ENCODE results near the gene EPHA4.

Gene EPHA4

GRCh38 chr2:221420245-221420644, 151.9 kb downstream of the EPHA4 start:
- Histone ChIP-seq H3K36me3 (replicated peaks; ENCODE audit: low read depth, low read length) (peaks cover 2% of the 10 kb centered on the region), H4K20me1 (ENCODE audit: insufficient read depth, low read length) (no peaks in the 10 kb centered on the region), H3K4me2 (ENCODE audit: low read length) (peak overlapping the region; percentile 48), H2AFZ (ENCODE audit: low read depth, low read length) (peak overlapping the region; percentile 39; the same call in 1 of the 2 replicates), H3K79me2 (ENCODE audit: low read length) (no peaks in the 10 kb centered on the region), H3K4me3 (ENCODE audit: low read length) (peak overlapping the region; percentile 36), H3K4me1 (ENCODE audit: low read length) (peaks cover 19% of the 10 kb centered on the region), H3K27ac (ENCODE audit: low read length) (no peak overlapping the region; the same call in 1 of the 2 replicates), H3K9me3 (ENCODE audit: insufficient read depth, low read length) (no peaks in the 10 kb centered on the region), H3K9ac (ENCODE audit: low read length) (no peak overlapping the region), H3K27me3 (ENCODE audit: low read depth, low read length) (no peaks in the 10 kb centered on the region)
- TF ChIP-seq, protein P1, sequence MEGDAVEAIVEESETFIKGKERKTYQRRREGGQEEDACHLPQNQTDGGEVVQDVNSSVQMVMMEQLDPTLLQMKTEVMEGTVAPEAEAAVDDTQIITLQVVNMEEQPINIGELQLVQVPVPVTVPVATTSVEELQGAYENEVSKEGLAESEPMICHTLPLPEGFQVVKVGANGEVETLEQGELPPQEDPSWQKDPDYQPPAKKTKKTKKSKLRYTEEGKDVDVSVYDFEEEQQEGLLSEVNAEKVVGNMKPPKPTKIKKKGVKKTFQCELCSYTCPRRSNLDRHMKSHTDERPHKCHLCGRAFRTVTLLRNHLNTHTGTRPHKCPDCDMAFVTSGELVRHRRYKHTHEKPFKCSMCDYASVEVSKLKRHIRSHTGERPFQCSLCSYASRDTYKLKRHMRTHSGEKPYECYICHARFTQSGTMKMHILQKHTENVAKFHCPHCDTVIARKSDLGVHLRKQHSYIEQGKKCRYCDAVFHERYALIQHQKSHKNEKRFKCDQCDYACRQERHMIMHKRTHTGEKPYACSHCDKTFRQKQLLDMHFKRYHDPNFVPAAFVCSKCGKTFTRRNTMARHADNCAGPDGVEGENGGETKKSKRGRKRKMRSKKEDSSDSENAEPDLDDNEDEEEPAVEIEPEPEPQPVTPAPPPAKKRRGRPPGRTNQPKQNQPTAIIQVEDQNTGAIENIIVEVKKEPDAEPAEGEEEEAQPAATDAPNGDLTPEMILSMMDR (IDR thresholded peaks at IDR 0.05; ENCODE audit: low read depth, low read length), result no peak
- TF ChIP-seq EZH2phosphoT487 (IDR thresholded peaks at IDR 0.05; ENCODE audit: low read depth), result no peak

DNA sequence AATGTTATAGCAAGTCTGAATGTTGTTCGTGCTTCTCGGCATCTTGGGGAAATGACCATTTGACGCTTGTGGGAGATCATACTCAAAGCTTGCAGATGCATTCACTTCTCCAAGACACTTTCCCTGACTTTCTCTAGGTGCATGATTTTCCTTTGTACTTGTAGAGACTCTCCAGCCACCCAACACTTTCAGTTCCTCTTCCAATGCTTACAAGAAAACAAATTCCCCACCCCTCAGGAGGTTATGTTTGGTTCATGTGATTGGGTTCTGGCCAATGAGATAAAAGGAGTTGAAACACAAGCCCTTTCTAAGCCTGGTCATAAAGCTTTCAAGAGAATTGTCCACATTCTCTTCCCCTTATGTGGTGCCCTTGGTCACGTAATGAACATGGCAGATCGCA, 156.3 kb downstream of the EPHA4 start:
- Histone ChIP-seq H4K20me1 (ENCODE audit: insufficient read depth, low read length) (no peaks in the 10 kb centered on the region), H3K27me3 (ENCODE audit: low read depth, low read length) (no peaks in the 10 kb centered on the region), H3K27ac (ENCODE audit: low read length) (no peak overlapping the region), H3K9me3 (ENCODE audit: insufficient read depth, low read length) (no peaks in the 10 kb centered on the region), H2AFZ (ENCODE audit: low read depth, low read length) (no peak overlapping the region), H3K4me3 (ENCODE audit: low read length) (no peak overlapping the region), H3K9ac (ENCODE audit: low read length) (no peak overlapping the region), H3K4me1 (ENCODE audit: low read length) (peaks cover 9% of the 10 kb centered on the region), H3K36me3 (replicated peaks; ENCODE audit: low read depth, low read length) (no peaks in the 10 kb centered on the region), H3K79me2 (ENCODE audit: low read length) (no peaks in the 10 kb centered on the region), H3K4me2 (ENCODE audit: low read length) (no peak overlapping the region)
- TF ChIP-seq, protein P1 (IDR thresholded peaks at IDR 0.05; ENCODE audit: low read depth, low read length), result no peak
- TF ChIP-seq EZH2phosphoT487 (IDR thresholded peaks at IDR 0.05; ENCODE audit: low read depth), result no peak

- TF ChIP-seq, protein P1 (IDR thresholded peaks at IDR 0.05; ENCODE audit: low read depth, low read length), result no peak
- TF ChIP-seq EZH2phosphoT487 (IDR thresholded peaks at IDR 0.05; ENCODE audit: low read depth), result no peak
- H3K4me1 ChIP-seq (ENCODE audit: low read length), result no peaks in the 10 kb centered on the region
Observed at GRCh38 chr2:221412978-221413377, 159.1 kb downstream of the EPHA4 start.

GRCh38 chr2:221410487-221410886, 161.6 kb downstream of the EPHA4 start:
- H3K27me3 ChIP-seq (ENCODE audit: low read depth, low read length), result no peaks in the 10 kb centered on the region
- H2AFZ ChIP-seq (ENCODE audit: low read depth, low read length), result no peak overlapping the region
- no peak for TF ChIP-seq EZH2phosphoT487 (IDR thresholded peaks at IDR 0.05; ENCODE audit: low read depth)
- TF ChIP-seq, protein P1 (IDR thresholded peaks at IDR 0.05; ENCODE audit: low read depth, low read length), result no peak
- H3K79me2 ChIP-seq (ENCODE audit: low read length), result no peaks in the 10 kb centered on the region
- no peaks in the 10 kb centered on the region for H3K9me3 ChIP-seq (ENCODE audit: insufficient read depth, low read length)
- no peak overlapping the region for H3K9ac ChIP-seq (ENCODE audit: low read length)
- no peaks in the 10 kb centered on the region for H3K36me3 ChIP-seq (replicated peaks; ENCODE audit: low read depth, low read length)
- H3K4me1 ChIP-seq (ENCODE audit: low read length), result no peaks in the 10 kb centered on the region
- H3K27ac ChIP-seq (ENCODE audit: low read length), result no peak overlapping the region
- H3K4me3 ChIP-seq (ENCODE audit: low read length), result no peak overlapping the region
- no peak overlapping the region for H3K4me2 ChIP-seq (ENCODE audit: low read length)
- H4K20me1 ChIP-seq (ENCODE audit: insufficient read depth, low read length), result no peaks in the 10 kb centered on the region

More at GRCh38 chr2:221412978-221413377, 159.1 kb downstream of the EPHA4 start:
- H3K27me3 ChIP-seq (ENCODE audit: low read depth, low read length), result no peaks in the 10 kb centered on the region
- H3K4me3 ChIP-seq (ENCODE audit: low read length), result no peak overlapping the region
- H3K79me2 ChIP-seq (ENCODE audit: low read length), result no peaks in the 10 kb centered on the region
- no peak overlapping the region for H3K4me2 ChIP-seq (ENCODE audit: low read length)
- no peak overlapping the region for H3K9ac ChIP-seq (ENCODE audit: low read length)
- no peak overlapping the region for H2AFZ ChIP-seq (ENCODE audit: low read depth, low read length)
- no peak overlapping the region for H3K27ac ChIP-seq (ENCODE audit: low read length)
- no peaks in the 10 kb centered on the region for H3K36me3 ChIP-seq (replicated peaks; ENCODE audit: low read depth, low read length)
- no peaks in the 10 kb centered on the region for H3K9me3 ChIP-seq (ENCODE audit: insufficient read depth, low read length)
- H4K20me1 ChIP-seq (ENCODE audit: insufficient read depth, low read length), result no peaks in the 10 kb centered on the region
